ENCODE results near the gene RARB. TPM values are rescaled to one million over a fixed set of nuclear protein-coding genes. Genes with fewer than 3 reads are reported as not detected.

The RARB gene
- total and polyA plus RNA-seq, 4 donors: 1.5 to 24.5 (median 4.1) TPM

- no peaks in the 10 kb centered on the region for H3K9me3 ChIP-seq (ENCODE audit: control insufficient read depth in 4 of 4, insufficient read depth in 3 of 4, low read length in 3 of 4)
- no peak overlapping the region for H3K9ac ChIP-seq (ENCODE audit: insufficient read depth in 1 of 2, low read length in 2 of 2)
- TF ChIP-seq CTCF (IDR thresholded peaks at IDR 0.05; ENCODE audit: control extremely low read depth, extremely low read depth): no peak
- peaks cover 0 to 3% (median 0%) of the 10 kb centered on the region in 5 donors for H3K4me1 ChIP-seq (ENCODE audit: control insufficient read depth in 5 of 5, insufficient read depth in 5 of 5, low read length in 5 of 5)
- no peak for DNase-seq
- ATAC-seq (ENCODE audit: insufficient read depth, low FRiP score): no peak
- H3K4me3 ChIP-seq: no peak overlapping the region
- 92 to 95% methylated on average over 1 of the region's 1 CpG for WGBS, 2 donors
- H3K27ac ChIP-seq (ENCODE audit: low read depth in 1 of 2, low read length in 1 of 2): no peak overlapping the region
- no peaks in the 10 kb centered on the region for H3K27me3 ChIP-seq (ENCODE audit: control insufficient read depth in 3 of 3, insufficient read depth in 3 of 3, low read length in 2 of 3)
- peaks cover 10 to 64% (median 27%) of the 10 kb centered on the region in 4 donors for H3K36me3 ChIP-seq (ENCODE audit: control insufficient read depth in 4 of 4, insufficient read depth in 4 of 4, low read length in 4 of 4)
These were observed 203.9 kb downstream of the RARB start for GRCh38 chr3:25631989-25632388.

GRCh38 chr3:25633919-25634318 lies 205.9 kb downstream of the RARB start:
- H3K27me3 ChIP-seq (ENCODE audit: control insufficient read depth in 3 of 3, insufficient read depth in 3 of 3, low read length in 2 of 3): no peaks in the 10 kb centered on the region
- H3K4me3 ChIP-seq: no peak overlapping the region
- DNase-seq (no peak), ATAC-seq (ENCODE audit: insufficient read depth, low FRiP score) (no peak)
- H3K9ac ChIP-seq (ENCODE audit: insufficient read depth in 1 of 2, low read length in 2 of 2): no peak overlapping the region
- H3K27ac ChIP-seq (ENCODE audit: low read depth in 1 of 2, low read length in 1 of 2): no peak overlapping the region
- H3K36me3 ChIP-seq (ENCODE audit: control insufficient read depth in 4 of 4, insufficient read depth in 4 of 4, low read length in 4 of 4): peaks cover 7 to 57% (median 20%) of the 10 kb centered on the region in 4 donors
- WGBS, 2 donors: 86 to 93% methylated on average over 3 of the region's 3 CpGs
- TF ChIP-seq CTCF (IDR thresholded peaks at IDR 0.05; ENCODE audit: control extremely low read depth, extremely low read depth): no peak
- H3K4me1 ChIP-seq (ENCODE audit: control insufficient read depth in 5 of 5, insufficient read depth in 5 of 5, low read length in 5 of 5): peaks cover 0 to 3% (median 0%) of the 10 kb centered on the region in 5 donors
- no peaks in the 10 kb centered on the region for H3K9me3 ChIP-seq (ENCODE audit: control insufficient read depth in 4 of 4, insufficient read depth in 3 of 4, low read length in 3 of 4)

DNA sequence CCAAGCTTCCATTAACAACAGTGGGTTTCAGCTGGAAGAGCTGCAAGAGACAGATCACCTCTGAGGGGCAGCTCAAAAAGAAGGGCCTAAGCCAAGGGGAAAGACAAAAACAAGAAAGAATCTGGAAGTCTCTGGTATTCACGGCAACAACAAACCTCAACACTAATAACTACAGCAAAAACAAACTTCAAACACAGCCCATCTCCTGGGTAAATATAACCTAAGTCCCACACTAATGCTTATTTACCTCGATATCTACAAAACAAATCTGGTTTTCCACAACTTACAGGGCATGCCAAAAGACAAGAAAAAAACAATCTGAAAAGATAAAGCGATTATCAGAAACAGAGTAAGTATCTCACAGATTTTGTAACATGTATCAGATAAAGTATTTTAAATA lies 207.0 kb downstream of the RARB start:
- DNase-seq (no peak), ATAC-seq (ENCODE audit: insufficient read depth, low FRiP score) (no peak)
- H3K27ac ChIP-seq (ENCODE audit: low read depth in 1 of 2, low read length in 1 of 2): no peak overlapping the region
- H3K27me3 ChIP-seq (ENCODE audit: control insufficient read depth in 3 of 3, insufficient read depth in 3 of 3, low read length in 2 of 3): no peaks in the 10 kb centered on the region
- 86 to 90% methylated on average over 3 of the region's 3 CpGs for WGBS, 2 donors
- H3K4me3 ChIP-seq: no peak overlapping the region
- peaks cover 0 to 3% (median 0%) of the 10 kb centered on the region in 5 donors for H3K4me1 ChIP-seq (ENCODE audit: control insufficient read depth in 5 of 5, insufficient read depth in 5 of 5, low read length in 5 of 5)
- no peak overlapping the region for H3K9ac ChIP-seq (ENCODE audit: insufficient read depth in 1 of 2, low read length in 2 of 2)
- H3K36me3 ChIP-seq (ENCODE audit: control insufficient read depth in 4 of 4, insufficient read depth in 4 of 4, low read length in 4 of 4): peaks cover 7 to 46% (median 17%) of the 10 kb centered on the region in 4 donors
- no peak for TF ChIP-seq CTCF (IDR thresholded peaks at IDR 0.05; ENCODE audit: control extremely low read depth, extremely low read depth)
- no peaks in the 10 kb centered on the region for H3K9me3 ChIP-seq (ENCODE audit: control insufficient read depth in 4 of 4, insufficient read depth in 3 of 4, low read length in 3 of 4)

Small RNA genes within 50 kb of the gene (small RNA-seq; reads per million reads assigned to genes)
- gene RF01161 (ENCODE audit: low replicate concordance) (not detected), gene RF02271 (ENCODE audit: low replicate concordance) (not detected)

Other genes starting within 250 kb of the RARB start
- gene TOP2B, start 236.6 kb downstream of the RARB start, total RNA-seq: 100 to 1,000 TPM in 1 of 2 donors, 10 to 100 TPM in 1; 72.8 to 260 TPM
- gene TOP2B, start 236.6 kb downstream of the RARB start, polyA plus RNA-seq: 10 to 100 TPM; 32.7 to 39.6 TPM